Measurements from ENCODE around the gene IGFN1.
A peak's percentile ranks its signal among the peaks of the same experiment; 100 is the strongest.

- TF ChIP-seq CTCF (IDR thresholded peaks at IDR 0.05; ENCODE audit: poor library complexity) (peak; percentile 53), EZH2 (IDR thresholded peaks at IDR 0.05; ENCODE audit: borderline replicate concordance) (no peak), EZH2phosphoT487 (IDR thresholded peaks at IDR 0.05; ENCODE audit: low read depth, severe bottlenecking, unreplicated experiment) (no peak)
Measured at GRCh38 chr1:201149400-201149799, 41.2 kb upstream of the IGFN1 start.
